Tibial nerve (tissue), 4 donors: ENCODE results near the gene TEPSIN. TPM values are rescaled to one million over a fixed set of nuclear protein-coding genes. Genes with fewer than 3 reads are reported as not detected.

ENCODE experiments used
- DNase-seq, 2 donors: peaks; one replicate each; pipeline ENCODE4 v3.0.0-alpha.2; 2019; ENCODE audit warnings: low spot score in 2 of 2
- H3K27ac ChIP-seq, 4 donors: fragments of 200-600 bp; sonication (generic) in 3 of 4; one replicate each; pipeline ENCODE4 v1.5.1; 2017 to 2019; ENCODE audit warnings: mild to moderate bottlenecking in 1 of 4
- H3K27me3 ChIP-seq, 2 donors: fragments of 200-600 bp; sonication (generic) in 1 of 2; one replicate each; pipeline versions ENCODE4 v1.5.1 to v1.6.0; 2017 to 2019
- H3K36me3 ChIP-seq, 3 donors: fragments of 200-600 bp; sonication (generic); one replicate each; pipeline ENCODE4 v1.5.1; 2018 to 2019
- H3K4me1 ChIP-seq, 4 donors: fragments of 200-600 bp; sonication (generic) in 3 of 4; one replicate each; pipeline ENCODE4 v1.5.1; 2017 to 2019
- H3K4me3 ChIP-seq, 4 donors: fragments of 200-600 bp; sonication (generic) in 3 of 4; one replicate each; pipeline ENCODE4 v1.5.1; 2017 to 2019; ENCODE audit warnings: mild to moderate bottlenecking in 1 of 4, moderate library complexity in 1 of 4
- H3K9me3 ChIP-seq, 4 donors: fragments of 200-600 bp; sonication (generic) in 3 of 4; one replicate each; pipeline ENCODE4 v1.5.1; 2017 to 2019
- EP300 ChIP-seq, 2 donors: sonication (generic); formaldehyde crosslinking; IDR thresholded peaks; one replicate each; pipeline ENCODE4 v1.6.1; 2017; ENCODE audit warnings: antibody characterized with exemption in 2 of 2, mild to moderate bottlenecking in 1 of 2
- POLR2A ChIP-seq, 2 donors: fragments of 450-650 bp; IDR thresholded peaks; one replicate each; pipeline ENCODE4 v1.6.1; 2017; ENCODE audit warnings: antibody characterized with exemption in 2 of 2, mild to moderate bottlenecking in 2 of 2, moderate library complexity in 2 of 2
- WGBS, 2 donors: methylation state at CpG; one replicate each; pipeline ENCODE4 v1.1.5; 2018; 5-methylcytosine and 5-hydroxymethylcytosine counted together
- total RNA-seq, 4 donors: library from RNA; depleted of rRNA; stranded (reverse); fragments of >200 nt; gene quantifications; one replicate each; pipeline ENCODE4 v1.1.0, GENCODE V29; 2016
- TF ChIP-seq, protein P1 (sequence below), 5 experiments: fragments of 200-600 bp in 3 of 5; fragments of 450-650 bp in 2 of 5; sonication (generic) in 3 of 5; IDR thresholded peaks; one replicate each; pipeline ENCODE4 v1.5.1; 2016 to 2019; ENCODE audit warnings: antibody characterized with exemption in 5 of 5, mild to moderate bottlenecking in 3 of 5, moderate library complexity in 2 of 5

Gene TEPSIN
- total RNA-seq, 4 donors from 2014 or later: 41.5 to 102 (median 73.9) TPM

DNA sequence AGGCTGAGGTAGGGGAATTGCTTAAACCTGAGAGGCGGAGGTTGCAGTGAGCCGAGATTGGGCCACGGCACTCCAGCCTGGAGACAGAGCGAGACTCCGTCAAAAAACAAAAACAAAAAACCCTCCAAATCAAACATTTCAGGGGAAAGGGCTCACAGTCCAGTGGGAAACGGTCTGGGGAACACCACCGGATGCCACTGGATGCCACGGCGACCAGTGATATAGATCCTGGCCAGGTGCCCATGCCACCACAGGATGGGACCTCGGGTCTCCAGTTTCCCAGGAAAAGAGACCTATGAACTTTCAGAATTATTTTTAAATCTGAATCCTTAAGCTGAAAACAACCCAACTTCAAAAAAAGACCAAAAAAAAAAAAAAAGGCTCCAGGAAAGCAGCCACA, 28.4 kb downstream of the TEPSIN start:
- 51 to 59% methylated on average over 10 of the region's 10 CpGs for WGBS, 2 donors
- no peak for DNase-seq
- no peaks in the 10 kb centered on the region for H3K27me3 ChIP-seq
- H3K4me1 ChIP-seq: no peaks in the 10 kb centered on the region
- H3K9me3 ChIP-seq: no peaks in the 10 kb centered on the region
- no peak overlapping the region for H3K27ac ChIP-seq
- no peak for TF ChIP-seq POLR2A (IDR thresholded peaks at IDR 0.05)
- H3K4me3 ChIP-seq: no peak overlapping the region
- peaks cover 0 to 22% (median 0%) of the 10 kb centered on the region in 3 donors for H3K36me3 ChIP-seq

- H3K36me3 ChIP-seq: peaks cover 0 to 31% (median 0%) of the 10 kb centered on the region in 3 donors
- 94 to 97% methylated on average over 16 of the region's 16 CpGs for WGBS, 2 donors
- no peaks in the 10 kb centered on the region for H3K9me3 ChIP-seq
- H3K4me3 ChIP-seq: no peak overlapping the region
- H3K27ac ChIP-seq: no peak overlapping the region
- no peaks in the 10 kb centered on the region for H3K4me1 ChIP-seq
- no peak for DNase-seq
- TF ChIP-seq POLR2A (IDR thresholded peaks at IDR 0.05) (no peak), EP300 (IDR thresholded peaks at IDR 0.05) (no peak)
- TF ChIP-seq, protein P1, sequence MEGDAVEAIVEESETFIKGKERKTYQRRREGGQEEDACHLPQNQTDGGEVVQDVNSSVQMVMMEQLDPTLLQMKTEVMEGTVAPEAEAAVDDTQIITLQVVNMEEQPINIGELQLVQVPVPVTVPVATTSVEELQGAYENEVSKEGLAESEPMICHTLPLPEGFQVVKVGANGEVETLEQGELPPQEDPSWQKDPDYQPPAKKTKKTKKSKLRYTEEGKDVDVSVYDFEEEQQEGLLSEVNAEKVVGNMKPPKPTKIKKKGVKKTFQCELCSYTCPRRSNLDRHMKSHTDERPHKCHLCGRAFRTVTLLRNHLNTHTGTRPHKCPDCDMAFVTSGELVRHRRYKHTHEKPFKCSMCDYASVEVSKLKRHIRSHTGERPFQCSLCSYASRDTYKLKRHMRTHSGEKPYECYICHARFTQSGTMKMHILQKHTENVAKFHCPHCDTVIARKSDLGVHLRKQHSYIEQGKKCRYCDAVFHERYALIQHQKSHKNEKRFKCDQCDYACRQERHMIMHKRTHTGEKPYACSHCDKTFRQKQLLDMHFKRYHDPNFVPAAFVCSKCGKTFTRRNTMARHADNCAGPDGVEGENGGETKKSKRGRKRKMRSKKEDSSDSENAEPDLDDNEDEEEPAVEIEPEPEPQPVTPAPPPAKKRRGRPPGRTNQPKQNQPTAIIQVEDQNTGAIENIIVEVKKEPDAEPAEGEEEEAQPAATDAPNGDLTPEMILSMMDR (IDR thresholded peaks at IDR 0.05): no peak
- H3K27me3 ChIP-seq: no peaks in the 10 kb centered on the region
Observed at GRCh38 chr17:81209141-81209540, 29.7 kb downstream of the TEPSIN start.

GRCh38 chr17:81208651-81209050, 30.2 kb downstream of the TEPSIN start:
- Histone ChIP-seq H3K9me3 (no peaks in the 10 kb centered on the region), H3K4me3 (no peak overlapping the region), H3K36me3 (peaks cover 0 to 35% (median 0%) of the 10 kb centered on the region in 3 donors), H3K27ac (no peak overlapping the region), H3K4me1 (no peaks in the 10 kb centered on the region), H3K27me3 (no peaks in the 10 kb centered on the region)
- TF ChIP-seq EP300 (IDR thresholded peaks at IDR 0.05) (no peak), POLR2A (IDR thresholded peaks at IDR 0.05) (no peak)
- TF ChIP-seq, protein P1 (IDR thresholded peaks at IDR 0.05): no peak
- DNase-seq: no peak
- WGBS, 2 donors: 91 to 94% methylated on average over 10 of the region's 10 CpGs

DNA sequence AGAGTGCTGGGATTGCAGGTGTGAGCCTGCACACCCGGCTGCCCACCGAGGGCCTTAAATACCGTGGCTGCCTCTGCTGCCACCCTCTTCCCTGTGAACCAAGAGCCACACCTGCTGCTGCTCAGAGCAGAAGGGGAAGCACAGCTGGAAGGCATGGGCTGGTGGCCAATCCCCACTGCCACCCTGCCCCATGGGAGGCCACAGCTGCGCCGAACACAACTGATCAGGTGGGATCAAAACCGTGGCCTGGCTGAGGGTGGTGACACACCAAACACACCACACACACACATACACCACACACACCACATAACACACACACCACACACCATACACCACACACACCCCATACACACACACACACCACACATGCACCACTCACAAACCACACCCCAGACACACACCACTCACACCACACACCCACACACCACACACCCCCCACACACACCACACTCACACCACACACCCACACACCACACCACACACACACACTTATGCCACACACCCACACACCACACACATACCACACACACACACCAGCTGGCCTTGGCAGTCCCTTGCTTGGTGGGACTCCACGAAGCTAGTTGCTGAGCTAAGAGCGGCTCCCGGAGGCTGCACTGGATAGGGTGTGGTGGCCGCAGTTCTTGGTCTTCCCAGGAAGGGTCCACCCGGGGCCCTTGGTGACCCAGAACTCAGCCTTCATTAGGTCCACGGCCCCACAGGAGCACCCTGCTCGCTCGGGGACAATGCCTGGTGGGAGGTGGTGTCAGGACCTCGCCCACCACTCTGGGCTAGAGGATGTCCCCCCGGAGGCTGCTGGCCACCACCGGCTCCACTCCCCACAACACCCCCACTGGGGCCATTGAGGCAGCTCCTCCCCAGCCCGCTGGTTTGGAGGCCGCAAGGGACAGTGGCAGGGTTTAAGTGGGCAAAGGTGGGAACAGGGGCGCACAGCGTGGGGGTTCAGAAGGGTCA, 31.0 kb downstream of the TEPSIN start:
- TF ChIP-seq POLR2A (IDR thresholded peaks at IDR 0.05) (no peak), EP300 (IDR thresholded peaks at IDR 0.05) (no peak)
- TF ChIP-seq, protein P1 (IDR thresholded peaks at IDR 0.05): no peak
- Histone ChIP-seq H3K4me1 (no peaks in the 10 kb centered on the region), H3K9me3 (no peaks in the 10 kb centered on the region), H3K36me3 (peaks cover 0 to 43% (median 0%) of the 10 kb centered on the region in 3 donors), H3K4me3 (no peak overlapping the region), H3K27me3 (no peaks in the 10 kb centered on the region), H3K27ac (no peak overlapping the region)
- DNase-seq: no peak
- 83 to 91% methylated on average over 14 to 20 of the region's 21 CpGs for WGBS, 2 donors

GRCh38 chr17:81206657-81207056, 32.2 kb downstream of the TEPSIN start:
- H3K9me3 ChIP-seq: no peaks in the 10 kb centered on the region
- H3K27me3 ChIP-seq: no peaks in the 10 kb centered on the region
- 91 to 96% methylated on average over 12 of the region's 12 CpGs for WGBS, 2 donors
- TF ChIP-seq POLR2A (IDR thresholded peaks at IDR 0.05): no peak
- TF ChIP-seq, protein P1 (IDR thresholded peaks at IDR 0.05): no peak
- H3K36me3 ChIP-seq: peaks cover 0 to 52% (median 0%) of the 10 kb centered on the region in 3 donors
- no peak overlapping the region for H3K27ac ChIP-seq
- no peak overlapping the region for H3K4me3 ChIP-seq
- no peak for DNase-seq
- no peaks in the 10 kb centered on the region for H3K4me1 ChIP-seq
